ENCODE results near the gene TASOR2.

TASOR2 gene

GRCh38 chr10:5684971-5685763 lies 529 bp downstream of the TASOR2 start:
- peak; percentile 37; the same call in 1 of the 2 replicates for TF ChIP-seq CTCF (IDR thresholded peaks at IDR 0.05; ENCODE audit: borderline replicate concordance, insufficient read depth, low read depth, low read length)
- peak overlapping the region; percentile 94 for H3K4me3 ChIP-seq (ENCODE audit: low read depth, low read length)

- no peak for TF ChIP-seq CTCF (IDR thresholded peaks at IDR 0.05; ENCODE audit: borderline replicate concordance, insufficient read depth, low read depth, low read length)
- H3K4me3 ChIP-seq (ENCODE audit: low read depth, low read length), result peak overlapping the region; percentile 94
Measured at GRCh38 chr10:5685764-5686240, 1.2 kb downstream of the TASOR2 start.

GRCh38 chr10:5688587-5688986 lies 3.9 kb downstream of the TASOR2 start:
- H3K4me3 ChIP-seq (ENCODE audit: low read depth, low read length), result no peak overlapping the region
- no peak for TF ChIP-seq CTCF (IDR thresholded peaks at IDR 0.05; ENCODE audit: borderline replicate concordance, insufficient read depth, low read depth, low read length)

GRCh38 chr10:5691786-5692185 lies 7.1 kb downstream of the TASOR2 start:
- TF ChIP-seq CTCF (IDR thresholded peaks at IDR 0.05; ENCODE audit: borderline replicate concordance, insufficient read depth, low read depth, low read length), result no peak
- H3K4me3 ChIP-seq (ENCODE audit: low read depth, low read length), result no peak overlapping the region

GRCh38 chr10:5692461-5693358 lies 8.1 kb downstream of the TASOR2 start:
- peak overlapping the region; percentile 60 for H3K4me3 ChIP-seq (ENCODE audit: low read depth, low read length)
- no peak for TF ChIP-seq CTCF (IDR thresholded peaks at IDR 0.05; ENCODE audit: borderline replicate concordance, insufficient read depth, low read depth, low read length)

GRCh38 chr10:5694573-5694972 lies 9.9 kb downstream of the TASOR2 start:
- H3K4me3 ChIP-seq (ENCODE audit: low read depth, low read length), result no peak overlapping the region
- no peak for TF ChIP-seq CTCF (IDR thresholded peaks at IDR 0.05; ENCODE audit: borderline replicate concordance, insufficient read depth, low read depth, low read length)
